Body of pancreas (tissue), 4 donors: ENCODE results near the gene KIF13A.

ENCODE experiments used
- CTCF ChIP-seq, 7 experiments: fragments of 450-650 bp in 4 of 7; fragments of 200-600 bp in 3 of 7; sonication (generic) in 3 of 7; IDR thresholded peaks; one replicate each; pipeline ENCODE4 v1.5.1; 2016 to 2019; ENCODE audit warnings: antibody characterized with exemption in 7 of 7
- POLR2A ChIP-seq, 3 donors: fragments of 450-650 bp; IDR thresholded peaks; one replicate each; pipeline ENCODE4 v1.6.1; 2016; ENCODE audit warnings: antibody characterized with exemption in 3 of 3, mild to moderate bottlenecking in 2 of 3

GRCh38 chr6:17974570-17975368, 12.7 kb downstream of the KIF13A start:
- TF ChIP-seq CTCF (IDR thresholded peaks at IDR 0.05) (no peak), POLR2A (IDR thresholded peaks at IDR 0.05) (no peak)
